ENCODE measurements around the gene C2.
A peak's percentile ranks its signal among the peaks of the same experiment; 100 is the strongest.

Gene C2

DNA sequence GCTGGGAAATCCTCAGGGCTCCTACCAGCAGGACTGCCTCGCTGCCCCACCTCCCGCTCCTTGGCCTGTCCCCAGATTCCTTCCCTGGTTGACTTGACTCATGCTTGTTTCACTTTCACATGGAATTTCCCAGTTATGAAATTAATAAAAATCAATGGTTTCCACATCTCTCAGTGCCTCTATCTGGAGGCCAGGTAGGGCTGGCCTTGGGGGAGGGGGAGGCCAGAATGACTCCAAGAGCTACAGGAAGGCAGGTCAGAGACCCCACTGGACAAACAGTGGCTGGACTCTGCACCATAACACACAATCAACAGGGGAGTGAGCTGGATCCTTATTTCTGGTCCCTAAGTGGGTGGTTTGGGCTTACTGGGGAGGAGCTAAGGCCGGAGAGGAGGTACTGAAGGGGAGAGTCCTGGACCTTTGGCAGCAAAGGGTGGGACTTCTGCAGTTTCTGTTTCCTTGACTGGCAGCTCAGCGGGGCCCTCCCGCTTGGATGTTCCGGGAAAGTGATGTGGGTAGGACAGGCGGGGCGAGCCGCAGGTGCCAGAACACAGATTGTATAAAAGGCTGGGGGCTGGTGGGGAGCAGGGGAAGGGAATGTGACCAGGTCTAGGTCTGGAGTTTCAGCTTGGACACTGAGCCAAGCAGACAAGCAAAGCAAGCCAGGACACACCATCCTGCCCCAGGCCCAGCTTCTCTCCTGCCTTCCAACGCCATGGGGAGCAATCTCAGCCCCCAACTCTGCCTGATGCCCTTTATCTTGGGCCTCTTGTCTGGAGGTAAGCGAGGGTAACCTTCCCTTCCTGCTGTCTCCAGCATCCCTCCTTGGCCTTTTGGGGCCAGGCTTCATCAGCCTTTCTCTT is 18.2 kb downstream of the C2 start, which contains the start of gene CFB:
CFB (plus strand) TSS at position 589 of the 863 bp plus-strand sequence; CDS start at position 716, 127 bp downstream.
- peak; percentile 91 to 93 for DNase-seq

DNA sequence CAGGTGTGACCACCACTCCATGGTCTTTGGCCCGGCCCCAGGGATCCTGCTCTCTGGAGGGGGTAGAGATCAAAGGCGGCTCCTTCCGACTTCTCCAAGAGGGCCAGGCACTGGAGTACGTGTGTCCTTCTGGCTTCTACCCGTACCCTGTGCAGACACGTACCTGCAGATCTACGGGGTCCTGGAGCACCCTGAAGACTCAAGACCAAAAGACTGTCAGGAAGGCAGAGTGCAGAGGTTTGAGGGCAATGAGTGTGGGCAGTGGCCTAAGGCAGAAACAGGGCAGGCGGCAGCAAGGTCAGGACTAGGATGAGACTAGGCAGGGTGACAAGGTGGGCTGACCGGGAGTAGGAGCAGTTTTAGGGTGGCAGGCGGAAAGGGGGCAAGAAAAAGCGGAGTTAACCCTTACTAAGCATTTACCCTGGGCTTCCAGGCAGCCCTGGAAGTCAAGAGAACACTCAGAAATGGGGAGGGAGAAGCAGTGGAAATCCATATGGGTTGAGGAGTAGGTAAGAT is 18.9 kb downstream of the C2 start:
- H3K9me3 ChIP-seq, result no peaks in the 10 kb centered on the region
- peak overlapping the region; percentile 90 to 92 for H3K27ac ChIP-seq
- peak overlapping the region; percentile 36 to 52 for H3K4me3 ChIP-seq
- peaks cover 0 to 11% (median 2%) of the 10 kb centered on the region in 3 donors for H3K36me3 ChIP-seq
- no peaks in the 10 kb centered on the region for H3K27me3 ChIP-seq
- peaks cover 0 to 27% (median 21%) of the 10 kb centered on the region in 4 donors for H3K4me1 ChIP-seq
- TF ChIP-seq, protein P1, sequence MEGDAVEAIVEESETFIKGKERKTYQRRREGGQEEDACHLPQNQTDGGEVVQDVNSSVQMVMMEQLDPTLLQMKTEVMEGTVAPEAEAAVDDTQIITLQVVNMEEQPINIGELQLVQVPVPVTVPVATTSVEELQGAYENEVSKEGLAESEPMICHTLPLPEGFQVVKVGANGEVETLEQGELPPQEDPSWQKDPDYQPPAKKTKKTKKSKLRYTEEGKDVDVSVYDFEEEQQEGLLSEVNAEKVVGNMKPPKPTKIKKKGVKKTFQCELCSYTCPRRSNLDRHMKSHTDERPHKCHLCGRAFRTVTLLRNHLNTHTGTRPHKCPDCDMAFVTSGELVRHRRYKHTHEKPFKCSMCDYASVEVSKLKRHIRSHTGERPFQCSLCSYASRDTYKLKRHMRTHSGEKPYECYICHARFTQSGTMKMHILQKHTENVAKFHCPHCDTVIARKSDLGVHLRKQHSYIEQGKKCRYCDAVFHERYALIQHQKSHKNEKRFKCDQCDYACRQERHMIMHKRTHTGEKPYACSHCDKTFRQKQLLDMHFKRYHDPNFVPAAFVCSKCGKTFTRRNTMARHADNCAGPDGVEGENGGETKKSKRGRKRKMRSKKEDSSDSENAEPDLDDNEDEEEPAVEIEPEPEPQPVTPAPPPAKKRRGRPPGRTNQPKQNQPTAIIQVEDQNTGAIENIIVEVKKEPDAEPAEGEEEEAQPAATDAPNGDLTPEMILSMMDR (IDR thresholded peaks at IDR 0.05), result no peak
- intact Hi-C loops (cut with DNase I; ENCODE audit: low total_unique reads), result no loop called here
- DNase-seq, result no peak

More for the DNA sequence above, 18.2 kb downstream of the C2 start, which contains the start of gene CFB:
- Histone ChIP-seq H3K9me3 (no peaks in the 10 kb centered on the region), H3K27ac (peak within 1 kb of the TSS; percentile 90 to 92), H3K4me1 (peaks cover 0 to 27% (median 21%) of the 10 kb centered on the region in 4 donors), H3K27me3 (no peaks in the 10 kb centered on the region), H3K36me3 (peaks cover 0 to 4% (median 0%) of the 10 kb centered on the region in 3 donors), H3K4me3 (peak within 1 kb of the TSS; percentile 36 to 52)
- TF ChIP-seq, protein P1 (IDR thresholded peaks at IDR 0.05), result no peak
- intact Hi-C loops (cut with DNase I; ENCODE audit: low total_unique reads), result no loop called here

DNA sequence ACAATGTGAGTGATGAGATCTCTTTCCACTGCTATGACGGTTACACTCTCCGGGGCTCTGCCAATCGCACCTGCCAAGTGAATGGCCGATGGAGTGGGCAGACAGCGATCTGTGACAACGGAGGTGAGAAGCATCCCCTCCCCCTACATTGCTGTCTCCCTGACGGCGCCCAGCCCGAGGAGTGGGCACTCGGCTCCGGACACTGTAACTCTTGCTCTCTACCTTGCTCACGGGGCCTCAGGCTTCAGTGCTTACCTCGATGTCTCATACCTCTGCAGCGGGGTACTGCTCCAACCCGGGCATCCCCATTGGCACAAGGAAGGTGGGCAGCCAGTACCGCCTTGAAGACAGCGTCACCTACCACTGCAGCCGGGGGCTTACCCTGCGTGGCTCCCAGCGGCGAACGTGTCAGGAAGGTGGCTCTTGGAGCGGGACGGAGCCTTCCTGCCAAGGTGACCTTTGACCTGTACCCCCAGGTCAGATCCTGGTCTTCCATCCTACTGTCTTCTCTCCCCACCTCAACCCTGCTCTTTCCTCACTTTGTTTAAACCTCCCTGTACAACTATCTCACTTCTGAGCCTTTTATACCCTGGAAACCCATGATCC is 19.7 kb downstream of the C2 start:
- Histone ChIP-seq H3K4me1 (peaks cover 0 to 27% (median 21%) of the 10 kb centered on the region in 4 donors), H3K36me3 (peaks cover 6 to 18% (median 7%) of the 10 kb centered on the region in 3 donors), H3K27ac (no peak overlapping the region), H3K27me3 (no peaks in the 10 kb centered on the region), H3K9me3 (no peaks in the 10 kb centered on the region), H3K4me3 (no peak overlapping the region)
- TF ChIP-seq, protein P1 (IDR thresholded peaks at IDR 0.05), result no peak
- DNase-seq, result no peak
- intact Hi-C loops (cut with DNase I; ENCODE audit: low total_unique reads), result no loop called here

DNA sequence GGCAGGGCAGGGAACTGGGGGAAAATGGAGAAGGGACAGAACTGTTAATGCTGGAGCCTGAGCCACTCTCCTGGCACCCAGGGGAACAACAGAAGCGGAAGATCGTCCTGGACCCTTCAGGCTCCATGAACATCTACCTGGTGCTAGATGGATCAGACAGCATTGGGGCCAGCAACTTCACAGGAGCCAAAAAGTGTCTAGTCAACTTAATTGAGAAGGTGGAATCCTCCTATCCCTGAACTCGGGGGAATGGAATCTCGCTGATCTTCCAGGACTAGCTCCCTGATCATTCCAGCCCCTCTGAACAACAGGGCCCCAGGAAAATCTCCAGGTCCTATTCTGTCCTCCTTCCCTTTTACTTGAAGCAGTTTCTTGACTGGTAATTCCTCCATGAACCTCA is 20.3 kb downstream of the C2 start:
- Histone ChIP-seq H3K9me3 (no peaks in the 10 kb centered on the region), H3K4me3 (no peak overlapping the region), H3K36me3 (peaks cover 8 to 25% (median 13%) of the 10 kb centered on the region in 3 donors), H3K27me3 (no peaks in the 10 kb centered on the region), H3K4me1 (peaks cover 0 to 27% (median 21%) of the 10 kb centered on the region in 4 donors), H3K27ac (no peak overlapping the region)
- intact Hi-C loops (cut with DNase I; ENCODE audit: low total_unique reads), result no loop called here
- DNase-seq, result no peak
- TF ChIP-seq, protein P1 (IDR thresholded peaks at IDR 0.05), result no peak

DNA sequence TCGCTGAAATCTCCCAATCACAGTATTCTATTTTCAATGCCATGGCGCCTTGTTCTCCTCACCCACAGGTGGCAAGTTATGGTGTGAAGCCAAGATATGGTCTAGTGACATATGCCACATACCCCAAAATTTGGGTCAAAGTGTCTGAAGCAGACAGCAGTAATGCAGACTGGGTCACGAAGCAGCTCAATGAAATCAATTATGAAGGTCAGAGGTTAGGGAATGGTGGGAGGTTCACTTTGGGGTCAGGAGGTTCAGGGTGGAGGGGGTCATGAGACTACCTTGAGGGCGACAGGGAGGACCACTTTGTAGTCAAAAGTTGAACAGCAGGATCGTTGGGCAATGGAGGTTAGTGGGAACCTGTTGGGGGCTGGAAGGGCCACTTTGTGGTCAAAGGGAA is 20.8 kb downstream of the C2 start:
- TF ChIP-seq, protein P1 (IDR thresholded peaks at IDR 0.05), result no peak
- H3K36me3 ChIP-seq, result peaks cover 12 to 29% (median 17%) of the 10 kb centered on the region in 3 donors
- no peaks in the 10 kb centered on the region for H3K9me3 ChIP-seq
- H3K4me3 ChIP-seq, result no peak overlapping the region
- no peak for DNase-seq
- H3K27me3 ChIP-seq, result no peaks in the 10 kb centered on the region
- peaks cover 0 to 27% (median 21%) of the 10 kb centered on the region in 4 donors for H3K4me1 ChIP-seq
- intact Hi-C loops (cut with DNase I; ENCODE audit: low total_unique reads), result no loop called here
- no peak overlapping the region for H3K27ac ChIP-seq
